Activated naive CD8-positive, alpha-beta T cell treated with anti-CD3 and anti-CD28 coated beads, Interleukin-2, amount 50 U/mL, for 24 hours (primary cell): ENCODE measurements around the gene CTXND1.

Experiments used
- ATAC-seq: fragments of 150-1000 bp; cut with Tn5 transposase; one replicate; pipeline ENCODE4 v1.10.0; 2021
- DNase-seq: peaks from one replicate; pipeline ENCODE4 v3.0.0; 2021
- H3K27ac Mint-ChIP-seq: one replicate; pipeline ENCODE4 v1.8.0; 2021; ENCODE audit warnings: mild to moderate bottlenecking, mixed read lengths
- H3K27me3 Mint-ChIP-seq: one replicate; pipeline ENCODE4 v1.8.0; 2021; ENCODE audit warnings: mixed read lengths
- H3K36me3 Mint-ChIP-seq: one replicate; pipeline ENCODE4 v1.8.0; 2021; ENCODE audit warnings: low read depth, mixed read lengths
- H3K4me1 Mint-ChIP-seq: one replicate; pipeline ENCODE4 v1.8.0; 2021; ENCODE audit warnings: mixed read lengths
- H3K4me3 Mint-ChIP-seq: one replicate; pipeline ENCODE4 v1.8.0; 2021; ENCODE audit warnings: mild to moderate bottlenecking, moderate library complexity, mixed read lengths
- H3K9me3 Mint-ChIP-seq: one replicate; pipeline ENCODE4 v1.8.0; 2021; ENCODE audit warnings: mixed read lengths

Gene CTXND1

DNA sequence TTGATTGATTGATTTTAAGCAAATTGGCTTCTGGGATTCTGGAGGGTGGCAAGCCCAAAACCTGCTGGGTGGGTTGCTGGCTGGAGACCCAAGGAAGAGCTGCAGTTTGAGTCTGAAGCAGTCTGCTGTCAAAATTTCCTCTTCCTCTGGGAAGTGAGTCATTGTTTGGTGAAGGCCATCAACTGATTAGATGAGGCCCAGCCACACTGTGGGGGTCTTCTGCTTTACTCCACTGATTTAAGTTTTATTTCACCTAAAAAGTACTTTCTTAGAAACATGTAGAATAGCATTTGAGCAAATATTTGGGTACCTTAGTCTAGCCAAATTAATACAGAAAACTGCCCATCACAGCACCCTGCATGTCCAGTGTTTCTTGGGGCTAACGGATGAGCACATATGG, 65.4 kb downstream of the CTXND1 start:
- Mint-ChIP-seq H3K4me1 (no peaks in the 10 kb centered on the region), H3K9me3 (no peaks in the 10 kb centered on the region), H3K4me3 (no peak overlapping the region), H3K27ac (no peak overlapping the region), H3K36me3 (peaks cover 25% of the 10 kb centered on the region), H3K27me3 (no peaks in the 10 kb centered on the region)
- DNase-seq = no peak
- ATAC-seq = no peak

GRCh38 chr15:80186066-80186465, 65.9 kb downstream of the CTXND1 start:
- Mint-ChIP-seq H3K9me3 (no peaks in the 10 kb centered on the region), H3K27ac (no peak overlapping the region), H3K4me3 (no peak overlapping the region), H3K36me3 (peaks cover 25% of the 10 kb centered on the region), H3K27me3 (no peaks in the 10 kb centered on the region), H3K4me1 (no peaks in the 10 kb centered on the region)
- no peak for ATAC-seq
- no peak for DNase-seq

DNA sequence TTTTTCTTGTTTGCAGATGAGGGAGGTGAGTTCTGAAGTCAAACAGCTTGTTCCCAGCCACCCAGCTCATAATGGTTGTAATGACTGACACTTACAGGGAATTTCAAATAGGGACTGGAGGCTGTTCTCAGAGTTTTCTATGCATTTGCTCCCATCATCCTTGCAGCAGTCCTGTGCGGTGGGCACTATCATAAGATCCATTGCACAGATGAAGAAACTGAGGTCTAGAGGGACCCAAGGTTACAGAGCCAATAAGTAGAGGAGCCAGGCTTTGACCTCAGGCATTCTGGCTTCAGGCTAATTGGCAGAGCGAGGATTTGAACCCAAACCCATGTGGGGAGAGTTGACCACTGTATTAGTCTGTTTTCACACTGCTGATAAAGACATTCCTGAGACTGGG, 66.9 kb downstream of the CTXND1 start:
- H3K4me3 Mint-ChIP-seq = no peak overlapping the region
- no peaks in the 10 kb centered on the region for H3K4me1 Mint-ChIP-seq
- no peaks in the 10 kb centered on the region for H3K9me3 Mint-ChIP-seq
- no peaks in the 10 kb centered on the region for H3K27me3 Mint-ChIP-seq
- H3K27ac Mint-ChIP-seq = no peak overlapping the region
- no peak for DNase-seq
- no peak for ATAC-seq
- H3K36me3 Mint-ChIP-seq = peaks cover 25% of the 10 kb centered on the region

DNA sequence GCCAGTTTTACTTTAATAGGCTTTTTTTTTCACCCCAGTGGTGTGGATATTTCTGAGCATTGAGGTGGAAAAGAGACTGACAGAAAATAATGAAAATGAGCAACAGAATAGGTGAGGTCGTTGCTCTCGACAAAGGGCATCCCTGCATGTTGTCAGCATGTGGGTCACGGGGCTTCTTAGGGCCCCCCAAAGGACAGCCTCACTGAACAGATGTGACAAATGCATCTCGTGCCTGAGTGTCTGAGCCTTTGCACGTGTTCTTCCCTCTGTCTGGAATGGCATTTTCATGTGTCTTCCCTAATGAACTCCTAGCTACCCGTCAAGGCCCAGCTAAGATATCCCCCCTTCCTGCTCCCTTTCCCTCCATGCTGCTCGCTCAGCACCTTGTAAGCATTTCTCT, 67.5 kb downstream of the CTXND1 start:
- Mint-ChIP-seq H3K27ac (no peak overlapping the region), H3K4me1 (no peaks in the 10 kb centered on the region), H3K4me3 (no peak overlapping the region), H3K36me3 (peaks cover 25% of the 10 kb centered on the region), H3K9me3 (no peaks in the 10 kb centered on the region), H3K27me3 (no peaks in the 10 kb centered on the region)
- DNase-seq (no peak), ATAC-seq (no peak)

- H3K9me3 Mint-ChIP-seq = no peaks in the 10 kb centered on the region
Observed at GRCh38 chr15:80183886-80184285, 68.1 kb downstream of the CTXND1 start.

DNA sequence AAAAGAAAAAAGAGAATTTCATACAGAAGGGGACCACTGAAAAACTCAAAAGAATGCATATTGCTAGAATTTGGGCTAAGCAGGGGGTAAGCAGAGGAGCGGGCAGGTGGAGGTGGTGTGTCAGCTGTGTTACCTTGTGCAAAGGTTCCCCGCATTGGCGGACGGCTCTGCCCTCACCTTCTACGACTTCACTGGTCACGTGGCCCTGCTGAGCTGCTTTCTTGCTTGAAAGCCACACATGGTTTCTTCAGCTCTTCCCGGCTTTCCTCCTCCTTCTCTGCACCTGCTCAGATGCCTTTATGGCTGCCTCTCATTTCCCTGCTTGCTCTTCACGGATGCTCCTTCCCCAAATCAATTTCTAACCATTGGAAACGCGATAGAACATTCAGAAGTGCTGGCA, 68.7 kb downstream of the CTXND1 start:
- Mint-ChIP-seq H3K4me3 (no peak overlapping the region), H3K27ac (no peak overlapping the region), H3K36me3 (peaks cover 25% of the 10 kb centered on the region), H3K27me3 (no peaks in the 10 kb centered on the region), H3K4me1 (no peaks in the 10 kb centered on the region), H3K9me3 (no peaks in the 10 kb centered on the region)
- DNase-seq (no peak), ATAC-seq (no peak)

More at GRCh38 chr15:80183886-80184285, 68.1 kb downstream of the CTXND1 start:
- Mint-ChIP-seq H3K27ac (no peak overlapping the region), H3K4me1 (no peaks in the 10 kb centered on the region), H3K4me3 (no peak overlapping the region), H3K27me3 (no peaks in the 10 kb centered on the region), H3K36me3 (peaks cover 24% of the 10 kb centered on the region)
- ATAC-seq (no peak), DNase-seq (no peak)

DNA sequence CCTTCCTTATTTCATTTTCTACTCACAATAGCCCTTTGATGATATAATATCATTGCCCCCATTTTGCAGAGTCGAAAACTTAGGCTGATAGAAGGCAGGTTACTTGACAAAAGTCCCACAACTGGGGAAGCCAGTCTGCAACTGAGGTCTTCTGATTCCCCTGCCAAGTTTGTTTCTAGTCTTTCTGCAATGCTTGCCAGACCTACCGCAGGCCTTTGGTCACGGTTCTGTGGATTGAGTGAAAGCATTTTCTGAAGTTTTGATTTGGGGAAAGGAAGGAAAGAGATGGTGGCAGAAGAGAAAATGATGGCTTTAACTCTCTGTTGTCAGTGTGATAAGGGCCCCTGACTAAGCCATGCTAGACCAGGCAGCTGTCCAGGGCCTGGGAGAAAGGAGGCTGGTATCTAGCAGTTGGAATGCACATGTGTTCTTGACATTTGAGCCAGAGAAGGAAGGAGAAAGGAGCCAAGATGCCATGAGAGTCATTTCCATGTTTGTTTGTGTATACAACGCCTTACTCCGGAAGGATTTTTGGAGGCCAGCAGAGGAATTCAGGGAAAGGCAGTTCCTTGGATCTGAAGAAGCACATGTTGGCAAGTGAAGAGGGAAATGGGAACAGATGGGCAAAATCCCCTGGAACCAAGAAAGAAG, 69.3 kb downstream of the CTXND1 start:
- Mint-ChIP-seq H3K9me3 (no peaks in the 10 kb centered on the region), H3K27ac (no peak overlapping the region), H3K36me3 (peaks cover 25% of the 10 kb centered on the region), H3K4me3 (no peak overlapping the region), H3K27me3 (no peaks in the 10 kb centered on the region), H3K4me1 (no peaks in the 10 kb centered on the region)
- DNase-seq = no peak
- ATAC-seq = no peak

DNA sequence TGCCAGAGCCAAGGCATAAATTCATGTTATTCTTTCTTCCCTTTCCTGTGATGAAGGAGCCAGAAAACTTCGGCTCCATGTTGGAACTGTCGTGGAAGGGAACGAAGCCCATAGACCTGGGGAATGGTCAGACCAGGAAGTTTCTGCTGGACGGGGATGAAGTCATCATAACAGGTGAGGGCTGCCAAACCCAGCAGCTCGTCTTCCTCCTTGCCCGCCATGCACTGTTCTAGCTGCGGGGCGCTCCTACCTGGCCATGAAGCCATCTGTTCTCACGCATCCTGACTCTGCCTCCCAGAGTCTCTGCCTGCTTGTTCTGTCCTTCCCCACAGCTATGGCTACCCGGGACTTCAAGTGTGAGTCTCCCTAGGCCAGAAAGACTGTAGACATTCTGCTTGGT, 71.0 kb downstream of the CTXND1 start:
- H3K4me1 Mint-ChIP-seq = no peaks in the 10 kb centered on the region
- no peaks in the 10 kb centered on the region for H3K27me3 Mint-ChIP-seq

GRCh38 chr15:80180468-80180867, 71.5 kb downstream of the CTXND1 start:
- ATAC-seq (no peak), DNase-seq (no peak)
- Mint-ChIP-seq H3K9me3 (no peaks in the 10 kb centered on the region), H3K4me1 (no peaks in the 10 kb centered on the region), H3K4me3 (no peak overlapping the region), H3K36me3 (peaks cover 23% of the 10 kb centered on the region), H3K27me3 (no peaks in the 10 kb centered on the region), H3K27ac (no peak overlapping the region)

More for the DNA sequence above, 71.0 kb downstream of the CTXND1 start:
- ATAC-seq (no peak), DNase-seq (no peak)
- Mint-ChIP-seq H3K27ac (no peak overlapping the region), H3K9me3 (no peaks in the 10 kb centered on the region), H3K4me3 (no peak overlapping the region), H3K36me3 (peaks cover 24% of the 10 kb centered on the region)

GRCh38 chr15:80179935-80180334, 72.1 kb downstream of the CTXND1 start:
- Mint-ChIP-seq H3K4me3 (no peak overlapping the region), H3K27me3 (no peaks in the 10 kb centered on the region), H3K36me3 (peaks cover 19% of the 10 kb centered on the region), H3K4me1 (no peaks in the 10 kb centered on the region), H3K9me3 (no peaks in the 10 kb centered on the region), H3K27ac (no peak overlapping the region)
- DNase-seq (no peak), ATAC-seq (no peak)

GRCh38 chr15:80179025-80179759, 72.8 kb downstream of the CTXND1 start:
- Mint-ChIP-seq H3K4me3 (no peak overlapping the region), H3K36me3 (peaks cover 16% of the 10 kb centered on the region), H3K9me3 (no peaks in the 10 kb centered on the region), H3K27me3 (no peaks in the 10 kb centered on the region), H3K4me1 (no peaks in the 10 kb centered on the region), H3K27ac (no peak overlapping the region)
- ATAC-seq (no peak), DNase-seq (no peak)

DNA sequence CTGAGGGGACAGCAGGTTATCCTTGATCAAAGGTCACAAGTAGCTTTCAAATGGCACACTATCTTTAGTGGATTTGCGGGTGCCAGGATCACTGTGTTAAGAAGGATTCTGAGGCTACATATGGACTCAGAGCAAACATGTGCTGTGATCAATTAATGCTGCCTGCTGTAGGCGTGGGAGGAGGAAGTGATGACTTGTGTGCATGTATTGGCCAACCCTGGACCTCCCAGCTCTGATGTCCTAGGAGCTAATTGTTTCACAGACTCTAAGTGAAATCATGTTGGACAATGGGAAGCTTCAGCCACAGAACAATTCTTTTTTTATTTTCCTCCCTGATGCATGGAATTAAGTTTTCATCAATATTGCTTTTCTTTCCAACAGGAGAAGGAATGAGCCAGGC, 74.9 kb downstream of the CTXND1 start:
- ATAC-seq (no peak), DNase-seq (no peak)
- Mint-ChIP-seq H3K4me1 (no peaks in the 10 kb centered on the region), H3K27ac (no peak overlapping the region), H3K36me3 (peaks cover 13% of the 10 kb centered on the region), H3K4me3 (no peak overlapping the region), H3K9me3 (no peaks in the 10 kb centered on the region), H3K27me3 (no peaks in the 10 kb centered on the region)

GRCh38 chr15:80176443-80176842, 75.6 kb downstream of the CTXND1 start:
- Mint-ChIP-seq H3K4me1 (no peaks in the 10 kb centered on the region), H3K27me3 (no peaks in the 10 kb centered on the region), H3K4me3 (no peak overlapping the region), H3K36me3 (peaks cover 9% of the 10 kb centered on the region), H3K9me3 (no peaks in the 10 kb centered on the region), H3K27ac (no peak overlapping the region)
- DNase-seq (no peak), ATAC-seq (no peak)

GRCh38 chr15:80175436-80175835, 76.6 kb downstream of the CTXND1 start:
- ATAC-seq (no peak), DNase-seq (no peak)
- peaks cover 12% of the 10 kb centered on the region for H3K36me3 Mint-ChIP-seq
- H3K4me3 Mint-ChIP-seq = no peak overlapping the region
- H3K4me1 Mint-ChIP-seq = no peaks in the 10 kb centered on the region
- no peak overlapping the region for H3K27ac Mint-ChIP-seq
- H3K27me3 Mint-ChIP-seq = no peaks in the 10 kb centered on the region
- no peaks in the 10 kb centered on the region for H3K9me3 Mint-ChIP-seq

DNA sequence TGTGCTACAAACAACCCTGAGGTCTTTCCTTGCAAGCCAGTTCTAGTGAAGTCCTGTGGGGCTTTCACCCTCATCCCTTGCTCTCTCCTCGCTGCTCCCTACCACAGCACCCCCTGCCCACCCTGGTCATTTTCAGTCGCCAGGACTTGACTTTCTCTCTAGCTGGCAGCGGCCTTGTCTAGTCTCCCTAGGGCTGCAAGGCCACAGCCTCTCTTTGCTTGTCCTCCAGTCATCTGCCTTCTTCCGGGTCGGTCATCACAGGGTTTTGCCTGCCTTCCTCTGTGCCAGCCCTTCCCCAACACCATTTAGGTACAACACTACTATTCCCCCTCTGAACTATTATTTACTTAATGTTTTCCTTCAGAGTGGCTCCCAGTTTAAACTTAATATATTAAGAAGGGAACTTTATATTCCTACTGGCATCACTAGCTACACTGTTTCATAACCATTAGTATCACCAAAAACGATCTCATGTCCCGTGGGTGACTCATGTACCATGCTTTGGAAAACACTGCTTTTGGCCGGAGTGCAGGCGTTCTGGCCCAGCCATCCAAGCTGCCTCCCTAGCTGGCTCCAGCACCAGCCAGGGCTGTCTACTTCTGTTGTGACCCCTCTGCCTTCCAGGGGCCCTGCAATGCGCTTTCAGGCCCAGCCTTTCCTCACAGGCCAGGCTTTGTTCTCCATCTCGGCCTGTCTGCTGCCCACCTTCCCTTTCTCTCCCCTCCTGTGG, 77.8 kb downstream of the CTXND1 start:
- no peak overlapping the region for H3K4me3 Mint-ChIP-seq
- peaks cover 13% of the 10 kb centered on the region for H3K36me3 Mint-ChIP-seq
- ATAC-seq (no peak), DNase-seq (no peak)
- no peak overlapping the region for H3K27ac Mint-ChIP-seq
- no peaks in the 10 kb centered on the region for H3K4me1 Mint-ChIP-seq
- no peaks in the 10 kb centered on the region for H3K9me3 Mint-ChIP-seq
- H3K27me3 Mint-ChIP-seq = no peaks in the 10 kb centered on the region
